ENCODE data around the gene DMRT1. TPM values are rescaled to one million over a fixed set of nuclear protein-coding genes. Genes with fewer than 3 reads are reported as not detected.

Gene DMRT1
- total and polyA plus RNA-seq, 9 of the 15 experiments (the other 6 are each of a cell fraction or from before 2014, with no cell fraction given), result not detected

DNA sequence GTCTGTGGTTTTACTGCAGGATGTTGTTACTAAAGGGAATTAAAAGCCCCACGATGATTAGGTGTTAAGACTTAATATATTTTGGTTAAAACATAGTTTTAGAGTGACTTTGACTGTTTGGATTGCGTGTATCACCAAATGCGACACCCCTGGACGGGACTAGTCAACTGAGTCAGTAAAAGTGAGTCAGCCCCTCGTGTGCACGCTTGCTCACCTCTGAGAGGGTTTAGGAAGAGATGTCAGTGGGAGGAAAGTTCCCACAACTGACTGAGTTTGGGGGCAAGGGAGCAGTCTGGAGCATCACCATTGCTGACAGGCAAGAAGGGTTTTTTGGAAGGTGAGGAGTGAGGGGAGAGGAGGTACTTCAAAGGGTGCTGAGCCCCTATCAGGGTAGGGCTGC lies 120.5 kb downstream of the DMRT1 start:
- no TSS peak for BruUV-seq (replicated peaks)
- ChIA-PET POLR2A (no interaction called here), CTCF (ENCODE audit: low intra/inter-chr PET ratio) (no interaction called here)
- ATAC-seq, result no peak
- no peak overlapping the region for H3K27ac ChIP-seq (ENCODE audit: extremely low read depth, low read depth, low read length)
- FAIRE-seq, result no peak
- no peaks in the 10 kb centered on the region for H4K20me1 ChIP-seq (replicated peaks; ENCODE audit: control insufficient read depth, insufficient read depth, low read length)
- H2AFZ ChIP-seq (ENCODE audit: low read depth, low read length), result no peak overlapping the region
- no peak overlapping the region for H3K9ac ChIP-seq (ENCODE audit: insufficient read depth in 1 of 2, low read depth in 2 of 2, low read length in 2 of 2)
- no peaks in the 10 kb centered on the region for H3K36me3 ChIP-seq (ENCODE audit: control insufficient read depth, insufficient read depth, low read length)
- no peaks in the 10 kb centered on the region for H3K9me3 ChIP-seq (replicated peaks; ENCODE audit: control insufficient read depth, insufficient read depth, low read depth, low read length)
- H3K4me2 ChIP-seq (ENCODE audit: insufficient read depth, low read length), result no peak overlapping the region
- no peak overlapping the region for H3K4me3 ChIP-seq
- intact Hi-C loops (cut with micrococcal nuclease), result no loop called here
- no peaks in the 10 kb centered on the region for H3K79me2 ChIP-seq (ENCODE audit: control insufficient read depth, insufficient read depth, low read length)
- no peaks in the 10 kb centered on the region for H3K9me1 ChIP-seq (ENCODE audit: control insufficient read depth, insufficient read depth, low read length)
- 2% methylated on average over 6 of the region's 6 CpGs for WGBS (ENCODE audit: insufficient coverage, low coverage, missing lambda C conversion rate)
- no peak for DNase-seq (ENCODE audit: extremely low read depth in 1 of 4, low spot score in 3 of 4)
- no peaks in the 10 kb centered on the region for H3K4me1 ChIP-seq (replicated peaks in 1 of 2; ENCODE audit: control insufficient read depth in 2 of 2, insufficient read depth in 2 of 2, low read length in 2 of 2)
- in situ Hi-C loops (cut with MboI), result no loop called here
- H3K27me3 ChIP-seq (ENCODE audit: control insufficient read depth in 2 of 2, insufficient read depth in 2 of 2, low read length in 2 of 2), result no peaks in the 10 kb centered on the region
- TF ChIP-seq NR2C1 (IDR thresholded peaks at IDR 0.05), result no peak
- TF ChIP-seq NR2C1 (tag; IDR thresholded peaks at IDR 0.05), result no peak
- no peak for TF ChIP-seq FOXP1 (CRISPR knock-in tag; IDR thresholded peaks at IDR 0.05)
- no peak for TF ChIP-seq DPF2 (IDR thresholded peaks at IDR 0.05)
- TF ChIP-seq NFIX (CRISPR knock-in tag; IDR thresholded peaks at IDR 0.05; ENCODE audit: low read depth), result no peak
- TF ChIP-seq CBFA2T2 (conservative IDR thresholded peaks at IDR 0.05), result no peak
- TF ChIP-seq ZNF232 (CRISPR knock-in tag; IDR thresholded peaks at IDR 0.05), result no peak
- no peak for TF ChIP-seq ZNF551 (CRISPR knock-in tag; IDR thresholded peaks at IDR 0.05)
- TF ChIP-seq TEAD2 (tag; IDR thresholded peaks at IDR 0.05), result no peak
- TF ChIP-seq, protein P1, sequence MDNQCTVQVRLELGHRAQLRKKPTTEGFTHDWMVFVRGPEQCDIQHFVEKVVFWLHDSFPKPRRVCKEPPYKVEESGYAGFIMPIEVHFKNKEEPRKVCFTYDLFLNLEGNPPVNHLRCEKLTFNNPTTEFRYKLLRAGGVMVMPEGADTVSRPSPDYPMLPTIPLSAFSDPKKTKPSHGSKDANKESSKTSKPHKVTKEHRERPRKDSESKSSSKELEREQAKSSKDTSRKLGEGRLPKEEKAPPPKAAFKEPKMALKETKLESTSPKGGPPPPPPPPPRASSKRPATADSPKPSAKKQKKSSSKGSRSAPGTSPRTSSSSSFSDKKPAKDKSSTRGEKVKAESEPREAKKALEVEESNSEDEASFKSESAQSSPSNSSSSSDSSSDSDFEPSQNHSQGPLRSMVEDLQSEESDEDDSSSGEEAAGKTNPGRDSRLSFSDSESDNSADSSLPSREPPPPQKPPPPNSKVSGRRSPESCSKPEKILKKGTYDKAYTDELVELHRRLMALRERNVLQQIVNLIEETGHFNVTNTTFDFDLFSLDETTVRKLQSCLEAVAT (IDR thresholded peaks at IDR 0.05), result no peak
- TF ChIP-seq, protein P2, sequence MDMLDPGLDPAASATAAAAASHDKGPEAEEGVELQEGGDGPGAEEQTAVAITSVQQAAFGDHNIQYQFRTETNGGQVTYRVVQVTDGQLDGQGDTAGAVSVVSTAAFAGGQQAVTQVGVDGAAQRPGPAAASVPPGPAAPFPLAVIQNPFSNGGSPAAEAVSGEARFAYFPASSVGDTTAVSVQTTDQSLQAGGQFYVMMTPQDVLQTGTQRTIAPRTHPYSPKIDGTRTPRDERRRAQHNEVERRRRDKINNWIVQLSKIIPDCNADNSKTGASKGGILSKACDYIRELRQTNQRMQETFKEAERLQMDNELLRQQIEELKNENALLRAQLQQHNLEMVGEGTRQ (CRISPR knock-in tag; IDR thresholded peaks at IDR 0.05), result no peak
- no peak for TF ChIP-seq ZFP30 (CRISPR knock-in tag; IDR thresholded peaks at IDR 0.05; ENCODE audit: borderline replicate concordance)
- TF ChIP-seq, protein P3, sequence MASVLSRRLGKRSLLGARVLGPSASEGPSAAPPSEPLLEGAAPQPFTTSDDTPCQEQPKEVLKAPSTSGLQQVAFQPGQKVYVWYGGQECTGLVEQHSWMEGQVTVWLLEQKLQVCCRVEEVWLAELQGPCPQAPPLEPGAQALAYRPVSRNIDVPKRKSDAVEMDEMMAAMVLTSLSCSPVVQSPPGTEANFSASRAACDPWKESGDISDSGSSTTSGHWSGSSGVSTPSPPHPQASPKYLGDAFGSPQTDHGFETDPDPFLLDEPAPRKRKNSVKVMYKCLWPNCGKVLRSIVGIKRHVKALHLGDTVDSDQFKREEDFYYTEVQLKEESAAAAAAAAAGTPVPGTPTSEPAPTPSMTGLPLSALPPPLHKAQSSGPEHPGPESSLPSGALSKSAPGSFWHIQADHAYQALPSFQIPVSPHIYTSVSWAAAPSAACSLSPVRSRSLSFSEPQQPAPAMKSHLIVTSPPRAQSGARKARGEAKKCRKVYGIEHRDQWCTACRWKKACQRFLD (CRISPR knock-in tag; IDR thresholded peaks at IDR 0.05), result no peak
- no peak for TF ChIP-seq NUFIP1 (IDR thresholded peaks at IDR 0.05; ENCODE audit: partially characterized antibody)

Measured in K562 (cell line).